ENCODE measurements around the gene PITHD1. TPM values are rescaled to one million over a fixed set of nuclear protein-coding genes. Genes with fewer than 3 reads are reported as not detected.

PITHD1 gene
- total and polyA plus RNA-seq, 2 of the 8 experiments (the other 6 are each of a cell fraction or from before 2014, with no cell fraction given) = 67.4 to 68.8 TPM

- H3K23me2 ChIP-seq (ENCODE audit: low read depth, low read length) = peaks cover 9% of the 10 kb centered on the region
- H3K27ac ChIP-seq (ENCODE audit: low read depth, low read length) = no peak overlapping the region
- H4K20me1 ChIP-seq (replicated peaks in 1 of 2; ENCODE audit: control insufficient read depth in 1 of 2, insufficient read depth in 2 of 2, low read length in 2 of 2) = peaks cover 7 to 10% of the 10 kb centered on the region in 2 experiments
- no peak overlapping the region for H3K14ac ChIP-seq (ENCODE audit: insufficient read length)
- peaks cover 2 to 23% (median 22%) of the 10 kb centered on the region in 4 experiments; a peak in 6 of 8 replicates for H3K36me3 ChIP-seq (ENCODE audit: control insufficient read depth in 2 of 4, insufficient read depth in 4 of 4, low read length in 3 of 4)
- TF ChIP-seq JUN (IDR thresholded peaks at IDR 0.05; ENCODE audit: low read depth, low read length) = no peak
- TF ChIP-seq SAP30 (IDR thresholded peaks at IDR 0.05; ENCODE audit: insufficient read depth, insufficient replicate concordance, low read length) = no peak
- TF ChIP-seq KDM5A (IDR thresholded peaks at IDR 0.05; ENCODE audit: low read length) = no peak
- H3K23ac ChIP-seq (ENCODE audit: insufficient read length) = no peak overlapping the region
- ChIA-PET CTCF (ENCODE audit: partially characterized antibody) (interaction anchor here (0.7 to 2.0 kb wide), 6 partner anchors 10 to 75 kb away, joined by 3 to 8 read pairs (median 4); partner anchors contain the start of gene FUCA1), POLR2A (ENCODE audit: partially characterized antibody) (interaction anchor here (0.7 to 16.2 kb wide), 9 partner anchors 7 to 112 kb away, joined by 3 to 192 read pairs (median 8); partner anchors contain the start of genes ELOA, GALE, PITHD1 and RPL11)
- H4K8ac ChIP-seq (ENCODE audit: extremely low read depth, insufficient read depth, low read length) = peak overlapping the region; percentile 80; the same call in 1 of the 2 replicates
- peak overlapping the region; percentile 89 for H3K4ac ChIP-seq (replicated peaks; ENCODE audit: insufficient read length, low read depth, low read length)
- peak overlapping the region; percentile 63 to 100 (median 96) for H3K4me3 ChIP-seq (ENCODE audit: extremely low read depth in 1 of 4, insufficient read depth in 2 of 4, low read depth in 3 of 4, low read length in 4 of 4)
- H4K5ac ChIP-seq (ENCODE audit: insufficient read length, low read depth, low read length) = peak overlapping the region; percentile 25
- DNase-seq (ENCODE audit: low read depth in 1 of 2, low spot score in 2 of 2) (no peak), FAIRE-seq (no peak)
- H2BK120ac ChIP-seq (replicated peaks; ENCODE audit: low read depth, low read length) = no peak overlapping the region
- no peak overlapping the region for H2BK20ac ChIP-seq (ENCODE audit: low read length)
- H2BK12ac ChIP-seq (ENCODE audit: low read depth, low read length) = peak overlapping the region; percentile 11; the same call in 1 of the 2 replicates
- peaks cover 10% of the 10 kb centered on the region; the same call in 1 of the 2 replicates for H3K79me1 ChIP-seq (ENCODE audit: low read depth, low read length)
- H3K4me2 ChIP-seq (ENCODE audit: insufficient read depth in 1 of 2, low read depth in 2 of 2, low read length in 2 of 2) = peak overlapping the region; percentile 74 to 96
- no peak overlapping the region for H2BK15ac ChIP-seq (ENCODE audit: low read length)
- H3K4me1 ChIP-seq (replicated peaks in 1 of 4; ENCODE audit: control insufficient read depth in 3 of 4, insufficient read depth in 4 of 4, low read length in 3 of 4) = peaks cover 0 to 11% (median 6%) of the 10 kb centered on the region in 4 experiments; a peak in 5 of 7 replicates
- peak overlapping the region in 3 of 4 experiments; percentile 36 to 64 (median 46); a peak in 4 of 7 replicates for H3K9ac ChIP-seq (replicated peaks in 1 of 4; ENCODE audit: extremely low read depth in 1 of 4, low read depth in 3 of 4, low read length in 3 of 4)
- no peaks in the 10 kb centered on the region for H3K27me3 ChIP-seq (replicated peaks in 1 of 4; ENCODE audit: control insufficient read depth in 3 of 4, extremely low read depth in 1 of 4, insufficient read depth in 3 of 4, low read length in 3 of 4)
- H3K56ac ChIP-seq (replicated peaks; ENCODE audit: insufficient read length, low read depth, low read length) = no peak overlapping the region
- H4K91ac ChIP-seq (replicated peaks; ENCODE audit: insufficient read length, low read length) = peak overlapping the region; percentile 73
- H3K79me2 ChIP-seq (ENCODE audit: control insufficient read depth in 1 of 2, insufficient read depth in 2 of 2, low read length in 2 of 2) = peaks cover 4 to 21% of the 10 kb centered on the region in 2 experiments; a peak in 3 of 4 replicates
- H2AK5ac ChIP-seq (ENCODE audit: low read depth, low read length) = peak overlapping the region; percentile 49; the same call in 1 of the 2 replicates
- 74% methylated on average over 10 of the region's 19 CpGs; no CpG with 5 or more reads in 1 of the 2 experiments for WGBS, 2 experiments (ENCODE audit: extremely low coverage in 1 of 2, insufficient coverage in 1 of 2, insufficient read length in 1 of 2, insufficient replicate concordance in 2 of 2, low coverage in 1 of 2, low lambda C conversion rate in 2 of 2, missing lambda C conversion rate in 1 of 2)
- no peaks in the 10 kb centered on the region for H3K9me3 ChIP-seq (ENCODE audit: insufficient read depth in 2 of 2, low read depth in 1 of 2, low read length in 1 of 2)
- no peak overlapping the region for H2AFZ ChIP-seq (ENCODE audit: low read length)
- H2BK5ac ChIP-seq (ENCODE audit: low read depth, low read length) = peak overlapping the region; percentile 81
- no peak overlapping the region for H3K18ac ChIP-seq (ENCODE audit: extremely low read depth, low read length)
These were observed 14.1 kb downstream of the PITHD1 start for GRCh38 chr1:23792151-23792945.
